ENCODE results near the gene PITPNC1.

GRCh38 chr17:67657596-67657995 is 280.5 kb downstream of the PITPNC1 start:
- TF ChIP-seq CTCF (IDR thresholded peaks at IDR 0.05): no peak
- no peak for TF ChIP-seq POLR2A (IDR thresholded peaks at IDR 0.05)

Data from Peyer's patch (tissue), 4 donors.